Sigmoid colon (tissue), 4 donors: ENCODE measurements around the gene LFNG.

Experiments
- EP300 ChIP-seq, 4 donors: sonication (generic); formaldehyde crosslinking; IDR thresholded peaks; one replicate each; pipeline ENCODE4 v1.6.1; 2017; ENCODE audit warnings: antibody characterized with exemption in 4 of 4
- POLR2A ChIP-seq, 2 donors: fragments of 450-650 bp; IDR thresholded peaks; one replicate each; pipeline ENCODE4 v1.6.1; 2016; ENCODE audit warnings: antibody characterized with exemption in 2 of 2, mild to moderate bottlenecking in 2 of 2, moderate library complexity in 2 of 2
- POLR2AphosphoS5 ChIP-seq, 4 donors: sonication (generic); formaldehyde crosslinking; IDR thresholded peaks; one replicate each; pipeline ENCODE4 v1.6.1; 2017; ENCODE audit warnings: antibody characterized with exemption in 4 of 4
- TF ChIP-seq, protein P1 (sequence below), 4 experiments: fragments of 450-650 bp in 3 of 4; fragments of 200-600 bp in 1 of 4; IDR thresholded peaks; one replicate each; pipeline ENCODE4 v1.5.1; 2016 to 2019; ENCODE audit warnings: antibody characterized with exemption in 4 of 4, mild to moderate bottlenecking in 3 of 4, moderate library complexity in 2 of 4

DNA sequence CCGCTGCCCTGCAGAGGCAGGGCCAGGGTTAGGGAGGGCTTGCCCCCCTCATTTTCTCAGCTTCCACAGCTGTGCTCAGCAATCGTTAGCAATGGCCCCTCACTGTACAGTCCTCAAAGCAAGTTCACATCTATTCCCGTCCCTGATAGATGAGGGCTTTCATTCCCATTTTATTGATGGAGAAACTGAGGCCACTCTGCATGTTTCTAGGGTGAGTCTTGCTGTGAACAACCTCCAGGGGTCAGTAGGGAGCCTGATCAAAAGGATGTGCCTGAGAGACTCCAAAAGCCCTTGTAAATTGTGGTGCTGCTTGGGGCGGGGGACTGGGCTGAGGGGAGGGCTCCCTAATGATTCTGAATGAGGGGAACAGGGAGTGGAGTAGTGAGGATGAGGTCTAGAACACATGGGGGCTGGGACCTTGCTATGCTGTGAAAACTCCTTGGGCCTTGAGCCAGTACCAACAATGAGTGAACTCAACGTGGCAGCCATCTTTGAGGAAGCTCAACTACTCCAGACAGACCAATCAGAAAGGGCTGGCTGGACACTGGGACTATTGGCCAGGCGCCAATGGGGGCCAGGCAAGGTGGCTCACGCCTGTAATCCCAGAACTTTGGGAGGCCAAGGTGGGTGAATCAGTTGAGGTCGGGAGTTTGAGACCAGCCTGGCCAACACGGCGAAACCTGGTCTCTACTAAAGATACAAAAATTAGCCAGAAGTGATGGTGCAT, 36.7 kb upstream of the LFNG start:
- TF ChIP-seq, protein P1, sequence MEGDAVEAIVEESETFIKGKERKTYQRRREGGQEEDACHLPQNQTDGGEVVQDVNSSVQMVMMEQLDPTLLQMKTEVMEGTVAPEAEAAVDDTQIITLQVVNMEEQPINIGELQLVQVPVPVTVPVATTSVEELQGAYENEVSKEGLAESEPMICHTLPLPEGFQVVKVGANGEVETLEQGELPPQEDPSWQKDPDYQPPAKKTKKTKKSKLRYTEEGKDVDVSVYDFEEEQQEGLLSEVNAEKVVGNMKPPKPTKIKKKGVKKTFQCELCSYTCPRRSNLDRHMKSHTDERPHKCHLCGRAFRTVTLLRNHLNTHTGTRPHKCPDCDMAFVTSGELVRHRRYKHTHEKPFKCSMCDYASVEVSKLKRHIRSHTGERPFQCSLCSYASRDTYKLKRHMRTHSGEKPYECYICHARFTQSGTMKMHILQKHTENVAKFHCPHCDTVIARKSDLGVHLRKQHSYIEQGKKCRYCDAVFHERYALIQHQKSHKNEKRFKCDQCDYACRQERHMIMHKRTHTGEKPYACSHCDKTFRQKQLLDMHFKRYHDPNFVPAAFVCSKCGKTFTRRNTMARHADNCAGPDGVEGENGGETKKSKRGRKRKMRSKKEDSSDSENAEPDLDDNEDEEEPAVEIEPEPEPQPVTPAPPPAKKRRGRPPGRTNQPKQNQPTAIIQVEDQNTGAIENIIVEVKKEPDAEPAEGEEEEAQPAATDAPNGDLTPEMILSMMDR (IDR thresholded peaks at IDR 0.05), result no peak
- TF ChIP-seq POLR2A (IDR thresholded peaks at IDR 0.05), result no peak
- no peak for TF ChIP-seq POLR2AphosphoS5 (IDR thresholded peaks at IDR 0.05)
- no peak for TF ChIP-seq EP300 (IDR thresholded peaks at IDR 0.05)
